Stimulated activated CD8-positive, alpha-beta memory T cell treated with anti-CD3 and anti-CD28 coated beads, Interleukin-7, amount 100 ng/mL, for 4 hours (primary cell): ENCODE data around the gene LIMS3.
"Not testable (repeated sequence)": the region's sequence is repeated elsewhere in the genome, so short reads cannot be mapped to it uniquely, and the experiment has no call there.

ENCODE experiments used
- DNase-seq, 2 donors: peaks; one replicate each; pipeline ENCODE4 v3.0.0-alpha.2; 2020; ENCODE audit warnings: low read depth in 2 of 2

LIMS3 gene, protein sequence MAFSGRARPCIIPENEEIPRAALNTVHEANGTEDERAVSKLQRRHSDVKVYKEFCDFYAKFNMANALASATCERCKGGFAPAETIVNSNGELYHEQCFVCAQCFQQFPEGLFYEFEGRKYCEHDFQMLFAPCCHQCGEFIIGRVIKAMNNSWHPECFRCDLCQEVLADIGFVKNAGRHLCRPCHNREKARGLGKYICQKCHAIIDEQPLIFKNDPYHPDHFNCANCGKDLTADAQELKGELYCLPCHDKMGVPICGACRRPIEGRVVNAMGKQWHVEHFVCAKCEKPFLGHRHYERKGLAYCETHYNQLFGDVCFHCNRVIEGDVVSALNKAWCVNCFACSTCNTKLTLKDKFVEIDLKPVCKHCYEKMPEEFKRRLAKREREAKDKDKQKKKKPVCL

DNA sequence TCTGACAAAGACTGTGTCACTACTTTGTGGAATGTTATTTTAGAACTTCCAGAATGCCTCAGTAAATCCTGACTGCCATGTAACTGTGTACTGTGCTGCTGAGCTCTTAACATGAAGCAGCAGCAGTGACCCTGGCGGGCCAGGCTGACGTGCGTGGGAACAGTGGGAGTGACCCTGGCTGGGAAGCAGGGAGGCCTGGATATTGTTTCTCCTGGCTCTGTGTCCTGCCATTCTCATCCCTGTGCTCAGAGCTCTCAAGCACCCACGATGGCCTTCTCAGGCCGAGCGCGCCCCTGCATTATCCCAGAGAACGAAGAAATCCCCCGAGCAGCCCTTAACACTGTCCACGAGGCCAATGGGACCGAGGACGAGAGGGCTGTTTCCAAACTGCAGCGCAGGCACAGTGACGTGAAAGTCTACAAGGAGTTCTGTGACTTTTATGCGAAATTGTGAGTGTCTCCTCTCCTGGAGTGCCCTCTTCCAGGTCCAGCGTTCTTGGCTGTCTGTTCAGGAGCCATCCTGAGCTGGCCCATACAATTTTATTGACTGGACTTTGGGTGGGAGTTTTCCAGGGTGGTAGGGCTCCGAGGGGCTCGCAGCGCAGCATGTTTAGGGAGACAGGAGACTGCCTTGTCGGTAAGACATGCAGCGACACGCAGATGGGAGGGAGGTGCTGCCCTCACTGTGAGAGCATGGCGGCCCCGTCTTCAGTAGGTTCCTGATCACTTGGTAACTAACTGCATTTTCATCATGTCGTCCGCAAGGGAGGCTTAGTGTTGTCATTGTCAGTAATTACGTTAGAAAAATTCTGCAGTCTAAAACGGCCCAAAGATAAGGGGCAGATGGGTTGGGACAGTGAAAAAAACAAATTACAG lies at the start of gene LIMS3:
TSS of gene LIMS3 (plus strand) at position 227 of the 875 bp plus-strand sequence. CDS start at position 268, 41 bp downstream.
- DNase-seq = not testable (repeated sequence)

DNA sequence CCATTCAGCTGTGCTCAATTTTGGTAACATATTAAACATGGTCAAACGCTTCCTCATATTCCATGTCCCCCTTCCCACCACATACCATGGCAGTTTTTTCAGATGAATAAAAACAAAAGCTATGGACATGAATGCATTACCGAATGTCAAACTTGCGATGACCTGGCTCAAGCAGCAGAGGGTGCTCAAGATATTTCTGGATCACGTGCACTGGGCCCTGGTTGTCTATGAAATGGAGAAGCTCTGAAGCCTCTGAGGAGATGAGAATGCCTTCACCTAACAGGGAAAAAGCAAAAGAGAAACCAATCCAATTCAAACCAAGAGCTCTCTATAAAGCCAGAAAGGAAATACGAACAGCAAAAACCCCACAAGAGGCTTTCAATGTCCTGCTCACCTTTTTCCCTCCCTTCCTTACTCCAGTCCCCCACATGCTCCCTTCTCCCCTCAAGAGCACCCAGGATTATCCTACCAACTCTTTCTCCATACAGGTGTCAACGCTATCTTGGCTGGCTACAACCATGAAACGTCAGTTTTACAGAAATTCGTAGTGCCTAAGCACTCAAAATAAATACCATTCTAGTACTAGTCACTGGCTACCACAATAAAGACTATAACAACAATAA lies 27.2 kb upstream of the LIMS3 start:
- not testable (repeated sequence) for DNase-seq

DNA sequence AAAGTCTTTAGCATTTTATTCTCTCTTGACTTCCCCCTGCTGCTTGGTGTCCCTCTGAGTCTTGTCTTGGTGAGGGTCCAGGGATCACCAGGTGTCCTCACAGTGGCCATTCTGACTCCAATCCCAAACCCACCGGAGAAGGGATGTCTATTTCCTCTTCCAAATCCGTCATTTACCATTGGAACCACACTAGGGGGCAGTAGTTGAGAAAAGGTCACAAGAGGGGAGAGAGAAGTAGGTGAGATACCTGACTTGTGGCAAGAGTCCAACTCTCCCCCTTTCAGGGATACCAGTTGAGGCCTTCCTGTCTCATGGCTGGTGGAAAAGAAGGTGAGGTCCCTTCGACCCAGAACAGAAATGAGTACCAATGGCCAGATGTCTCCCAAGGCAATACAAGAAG lies 21.9 kb upstream of the LIMS3 start:
- not testable (repeated sequence) for DNase-seq

DNA sequence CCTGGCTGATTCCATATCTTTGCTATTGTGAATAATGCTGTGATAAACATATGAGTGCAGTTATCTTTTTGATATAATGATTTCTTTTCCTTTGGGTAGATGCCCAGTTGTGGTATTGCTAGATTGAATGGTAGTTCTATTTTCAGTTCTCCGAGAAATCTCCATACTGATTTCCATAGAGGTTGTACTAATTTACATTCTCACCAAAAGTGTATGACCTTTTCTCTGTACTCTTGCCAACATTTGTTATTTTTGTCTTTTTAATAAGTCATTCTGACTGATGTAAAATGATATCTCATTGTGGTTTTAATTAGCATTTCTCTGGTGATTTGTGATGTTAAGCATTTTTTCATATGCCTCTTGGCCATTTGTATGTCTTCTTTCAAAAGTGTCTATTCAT lies 16.4 kb upstream of the LIMS3 start:
- not testable (repeated sequence) for DNase-seq

DNA sequence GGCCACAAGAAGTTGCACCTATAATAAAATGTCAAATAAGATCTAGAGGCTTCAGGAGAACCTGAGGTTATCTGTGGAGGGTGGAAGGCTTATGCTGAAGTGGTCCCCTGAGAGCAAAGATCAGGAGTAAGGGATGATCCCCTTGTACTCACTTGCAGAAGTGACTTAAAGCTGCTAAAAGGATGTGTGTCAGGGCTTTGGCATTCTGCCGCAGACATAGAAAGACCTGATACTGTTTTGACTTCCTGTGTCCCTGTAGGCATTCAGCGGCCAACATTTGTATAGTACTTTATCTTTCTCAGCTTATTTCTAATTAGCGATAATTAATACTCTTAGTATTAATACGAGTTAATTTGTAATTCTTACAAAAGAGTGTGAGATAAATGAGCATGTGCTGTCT lies 10.1 kb upstream of the LIMS3 start:
- DNase-seq = not testable (repeated sequence)

DNA sequence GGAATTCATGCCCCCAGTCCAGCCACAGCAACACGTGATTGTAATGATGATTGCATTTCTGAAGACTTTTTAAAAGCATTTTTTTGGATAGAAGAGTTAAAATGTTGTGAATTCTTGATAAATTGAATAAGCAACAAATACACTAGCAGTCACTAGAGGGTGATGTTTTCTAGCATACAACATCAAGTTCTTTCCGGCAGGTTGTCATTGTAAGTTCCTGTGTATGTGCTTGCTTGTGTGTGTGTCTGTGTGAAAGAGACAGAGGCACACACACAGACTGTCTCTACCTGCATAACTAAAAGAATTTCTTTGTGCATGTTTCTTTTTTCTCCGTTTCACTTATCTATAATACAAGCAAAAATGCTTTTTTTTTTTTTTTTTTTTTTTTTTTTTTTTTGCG lies 8.6 kb upstream of the LIMS3 start:
- DNase-seq = not testable (repeated sequence)

DNA sequence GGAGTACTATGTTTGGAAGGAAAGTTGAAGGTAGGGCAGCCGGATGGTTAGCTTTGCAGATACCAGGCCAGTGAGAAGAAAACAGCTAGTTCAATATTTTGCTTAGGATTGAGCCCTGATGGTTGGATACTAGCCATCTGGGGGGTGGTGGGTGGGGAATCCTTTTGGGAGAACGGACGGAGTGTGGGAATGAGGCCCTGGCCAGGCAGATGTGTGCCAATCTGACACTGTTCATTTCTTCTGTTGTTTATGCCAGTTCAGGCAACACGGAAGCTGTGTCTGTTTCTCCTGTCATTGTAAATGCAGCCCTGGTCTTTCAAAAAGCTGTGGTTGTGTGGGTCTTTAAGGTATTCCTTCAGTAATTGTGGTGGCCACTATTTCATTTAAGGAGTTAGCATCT lies 7.5 kb upstream of the LIMS3 start:
- DNase-seq = not testable (repeated sequence)

DNA sequence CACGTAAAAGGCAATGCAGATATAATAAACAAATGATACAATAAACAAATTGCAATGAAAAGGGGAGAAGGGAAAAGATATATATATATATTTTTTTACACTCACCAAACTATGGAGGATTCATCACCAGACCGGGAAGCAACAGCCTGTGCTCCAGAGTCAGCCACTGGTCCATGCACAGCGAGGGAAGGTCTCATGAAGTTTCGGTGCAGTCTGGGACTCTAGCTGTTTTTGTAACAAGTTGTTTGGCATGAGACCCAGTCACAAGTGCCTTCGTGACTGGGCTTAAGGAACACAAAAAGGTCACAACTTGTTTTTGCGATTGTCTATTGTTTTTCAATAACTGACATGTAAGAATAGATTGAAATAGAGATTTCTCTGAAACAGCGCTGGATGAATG lies 4.8 kb upstream of the LIMS3 start:
- not testable (repeated sequence) for DNase-seq

DNA sequence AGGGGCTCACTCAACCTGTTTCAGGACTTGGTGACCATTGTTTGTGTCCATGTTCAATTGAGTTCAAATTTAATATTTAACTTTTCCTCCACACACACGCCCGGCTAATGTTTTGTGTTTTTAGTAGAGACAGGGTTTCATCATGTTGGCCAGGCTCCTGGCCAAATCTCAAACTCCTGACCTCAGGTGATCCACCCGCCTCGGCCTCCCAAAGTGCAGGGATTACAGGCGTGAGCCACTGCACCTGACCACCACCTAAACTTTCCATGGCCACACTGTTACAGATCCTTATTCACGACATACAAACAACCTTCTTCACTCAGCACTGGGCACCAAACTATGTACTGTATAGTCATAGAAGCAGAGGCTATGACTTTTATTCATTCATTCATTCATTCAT lies 4.3 kb upstream of the LIMS3 start:
- DNase-seq = not testable (repeated sequence)

DNA sequence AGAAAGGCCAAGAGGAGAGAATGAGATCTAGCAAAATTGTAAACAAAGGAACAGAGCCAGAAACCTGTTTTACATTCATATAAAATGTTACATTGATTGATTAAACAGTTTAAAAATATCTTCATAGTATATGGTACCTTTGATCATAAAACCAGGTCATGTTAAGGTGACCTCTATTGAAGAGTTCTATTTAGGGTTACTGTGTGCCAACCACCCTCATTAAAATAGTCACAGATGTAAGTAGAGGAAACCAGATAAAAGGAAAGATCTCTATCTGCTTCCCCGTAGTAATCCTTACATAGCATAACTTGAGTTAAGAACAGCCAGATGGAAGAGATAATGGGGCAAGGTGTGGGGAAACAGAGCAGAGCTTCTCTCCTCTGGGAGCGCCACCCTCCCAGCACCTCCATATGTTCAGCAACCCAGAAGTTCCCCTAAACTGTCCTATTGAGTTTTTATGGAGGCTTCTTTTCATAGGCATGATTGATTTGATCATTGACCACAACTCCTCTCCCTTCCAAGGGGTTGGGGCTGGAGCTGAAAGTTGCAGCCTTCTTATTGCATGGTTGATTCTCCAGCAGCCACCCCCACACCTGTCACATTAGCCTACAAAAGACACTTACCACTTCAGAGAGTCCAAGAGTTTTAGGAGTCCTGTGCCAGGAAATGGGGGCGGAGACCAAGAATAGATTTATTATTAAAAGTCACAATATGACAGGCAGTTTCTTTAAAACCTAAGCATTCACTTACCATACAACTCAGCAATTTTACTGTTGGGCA lies 3.2 kb upstream of the LIMS3 start:
- DNase-seq = not testable (repeated sequence)

DNA sequence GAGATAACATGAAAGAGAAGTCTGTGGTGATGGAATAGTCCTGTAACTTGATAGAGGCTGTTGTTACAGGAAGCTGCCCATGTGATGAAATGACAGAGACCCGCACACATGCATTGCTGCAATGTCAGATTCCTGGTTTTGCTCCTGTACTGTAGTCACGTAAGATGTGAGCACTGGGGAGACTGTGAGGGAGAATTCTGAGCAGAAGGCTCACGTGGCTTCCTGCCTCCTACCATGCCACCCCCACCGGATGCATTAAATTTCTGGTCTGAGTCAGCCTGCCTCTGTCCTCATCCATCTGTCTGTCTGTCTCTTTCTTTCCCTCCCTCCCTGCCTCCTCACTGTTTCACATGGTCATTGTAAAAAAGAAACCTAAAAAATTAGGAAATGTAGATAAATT lies 2.3 kb upstream of the LIMS3 start:
- not testable (repeated sequence) for DNase-seq

DNA sequence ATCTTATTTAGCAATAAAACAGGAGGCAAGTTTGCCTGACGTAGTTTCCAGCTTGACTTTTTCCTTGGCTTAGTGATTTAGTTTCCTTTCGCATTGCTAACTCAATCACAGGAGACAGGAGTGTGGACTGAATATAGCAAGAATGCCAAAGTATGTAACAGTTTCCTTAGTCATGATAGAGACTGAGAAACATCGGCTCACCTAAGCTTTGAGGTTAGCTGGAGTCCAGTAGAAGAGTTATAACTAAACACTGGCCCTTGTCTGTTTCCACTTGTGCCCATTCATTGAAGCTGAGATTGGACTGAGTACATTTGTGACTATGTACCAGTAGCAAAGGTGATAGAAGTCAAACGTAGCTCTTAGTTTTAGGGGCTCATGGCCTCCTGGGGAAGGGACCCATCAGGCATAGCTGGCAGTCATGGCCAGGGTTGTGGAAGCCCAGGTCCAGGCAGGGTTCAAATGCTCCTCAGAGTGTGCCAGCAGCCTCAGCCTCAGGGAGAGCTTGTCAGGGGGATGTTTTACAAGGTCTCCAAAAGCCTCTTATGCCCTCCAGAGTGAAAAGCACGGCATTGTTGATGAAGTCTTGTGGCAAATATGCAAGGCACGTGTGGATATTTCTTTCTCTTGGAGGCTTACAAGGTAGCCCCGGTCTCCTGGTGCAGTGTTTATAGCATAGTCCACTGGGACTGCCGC lies 573 bp upstream of the LIMS3 start:
- DNase-seq = not testable (repeated sequence)

DNA sequence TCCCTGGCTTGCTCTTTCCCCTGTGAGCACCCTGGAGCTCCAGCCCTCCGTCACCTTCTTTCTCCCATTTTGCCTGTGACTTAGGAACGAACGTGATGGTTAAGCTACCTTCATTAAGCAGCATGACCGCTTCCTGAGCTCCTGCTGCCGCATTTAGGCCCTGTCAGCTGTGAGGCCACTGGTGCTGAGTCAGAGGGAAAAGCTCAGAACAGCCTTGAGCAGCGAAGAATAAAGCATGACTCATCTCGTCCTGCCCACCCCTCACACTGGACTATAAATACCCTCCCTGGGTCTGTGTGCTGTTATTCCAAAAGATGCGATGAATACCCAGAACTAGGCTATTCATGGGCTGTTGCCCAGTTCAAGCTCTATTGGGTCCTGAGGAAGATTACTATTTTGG lies 7.3 kb downstream of the LIMS3 start:
- not testable (repeated sequence) for DNase-seq

DNA sequence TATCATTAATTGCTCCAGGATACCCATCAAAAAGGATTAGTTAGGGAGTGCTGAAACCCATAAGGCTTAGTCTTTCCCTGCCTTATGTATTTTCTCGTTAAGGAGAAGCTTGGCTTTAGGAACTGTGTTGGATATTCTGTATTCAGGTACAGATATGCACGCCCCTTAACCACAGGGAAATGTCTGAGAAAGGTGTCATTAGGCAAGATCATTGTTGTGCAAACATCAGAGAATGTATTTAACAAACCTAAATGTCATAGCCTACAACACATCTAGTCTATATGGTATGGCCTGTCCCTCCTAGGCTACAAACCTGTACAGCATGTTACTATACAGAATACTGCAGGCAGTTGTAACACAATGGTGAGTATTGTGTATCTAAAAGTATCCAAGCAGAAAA lies 10.1 kb downstream of the LIMS3 start:
- not testable (repeated sequence) for DNase-seq

DNA sequence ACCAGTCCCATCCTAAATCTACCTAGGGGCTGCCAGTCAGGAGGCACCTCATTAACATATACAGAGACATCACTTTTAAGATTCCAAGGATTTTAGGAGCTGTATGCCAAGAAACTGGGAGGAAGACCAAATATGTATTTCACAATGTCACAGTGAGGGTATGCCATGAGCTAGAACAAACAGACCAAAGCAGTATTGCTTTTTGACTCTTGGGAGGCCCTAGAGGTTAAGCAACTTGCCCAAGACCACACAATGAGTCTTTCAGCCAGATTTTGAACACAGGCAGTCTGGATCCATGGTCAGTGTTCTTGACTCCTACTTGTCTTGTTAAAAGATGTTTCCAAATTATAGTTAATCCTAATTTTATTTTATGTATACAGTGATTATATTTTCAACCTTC lies 12.3 kb downstream of the LIMS3 start:
- not testable (repeated sequence) for DNase-seq

DNA sequence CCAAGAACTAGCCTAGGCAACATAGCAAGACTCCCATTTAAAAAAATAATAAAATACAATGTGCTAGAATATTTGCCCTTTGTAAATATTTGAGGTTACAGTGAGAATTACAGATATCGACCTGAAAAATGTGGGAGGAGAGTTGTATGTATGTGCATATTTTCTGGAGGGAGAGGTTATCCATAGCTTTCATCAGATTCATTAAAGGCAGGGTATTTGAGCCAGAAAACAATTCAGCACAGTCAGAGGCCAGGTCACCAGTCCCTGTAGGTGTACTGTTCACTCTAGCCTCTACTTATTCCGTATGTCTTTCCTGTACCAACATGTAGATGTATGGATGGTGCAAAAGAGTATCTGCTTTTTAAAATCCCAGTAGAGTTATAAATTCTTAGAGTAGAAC lies 15.4 kb downstream of the LIMS3 start:
- DNase-seq = not testable (repeated sequence)

DNA sequence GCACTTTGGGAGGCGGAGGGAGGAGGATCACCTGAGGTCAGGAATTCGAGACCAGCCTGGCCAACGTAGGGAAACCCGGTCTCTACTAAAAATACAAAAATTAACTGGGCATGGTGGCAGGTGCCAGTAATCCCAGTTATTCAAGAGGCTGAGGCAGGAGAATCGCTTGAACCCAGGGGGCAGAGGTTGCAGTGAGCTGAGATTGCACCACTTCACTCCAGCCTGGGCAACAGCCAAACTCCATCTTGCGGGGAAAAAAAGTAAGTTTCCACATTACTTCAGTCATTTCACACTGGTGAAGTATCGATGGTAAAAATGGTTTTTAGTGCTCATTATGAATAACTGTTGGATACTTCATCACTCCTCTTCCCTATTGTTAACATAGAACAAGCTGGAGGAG lies 16.1 kb downstream of the LIMS3 start:
- not testable (repeated sequence) for DNase-seq

DNA sequence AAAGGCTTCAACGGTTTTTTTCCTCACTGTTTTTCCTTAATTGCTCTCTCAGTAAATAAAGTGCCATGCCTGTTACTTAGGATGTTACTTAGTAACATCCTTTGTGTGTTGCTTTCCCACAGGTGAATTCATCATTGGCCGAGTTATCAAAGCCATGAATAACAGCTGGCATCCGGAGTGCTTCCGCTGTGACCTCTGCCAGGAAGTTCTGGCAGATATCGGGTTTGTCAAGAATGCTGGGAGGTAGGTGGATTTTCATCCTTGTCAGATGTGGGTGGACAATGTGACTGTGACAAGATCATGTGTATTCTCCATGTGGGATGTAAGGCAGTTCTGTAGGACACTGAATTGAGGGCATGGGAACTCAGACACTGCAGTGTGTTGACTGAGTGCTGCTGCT lies 17.3 kb downstream of the LIMS3 start:
- not testable (repeated sequence) for DNase-seq

DNA sequence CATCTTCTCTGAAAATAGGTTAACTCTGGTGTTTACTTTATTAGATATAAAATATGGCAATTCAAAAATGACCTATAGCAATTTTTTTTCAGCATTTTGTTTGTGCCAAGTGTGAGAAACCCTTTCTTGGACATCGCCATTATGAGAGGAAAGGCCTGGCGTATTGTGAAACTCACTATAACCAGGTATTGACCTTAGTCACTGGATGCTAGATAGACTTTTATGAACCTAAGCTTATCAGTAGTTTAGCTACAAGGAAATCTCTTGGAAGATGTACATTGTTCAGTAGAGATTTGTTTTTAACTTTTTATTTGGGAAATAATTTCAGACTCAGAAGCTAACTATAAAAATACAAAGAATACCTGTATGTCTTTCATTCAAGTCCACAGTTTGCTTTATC lies 21.7 kb downstream of the LIMS3 start:
- not testable (repeated sequence) for DNase-seq

DNA sequence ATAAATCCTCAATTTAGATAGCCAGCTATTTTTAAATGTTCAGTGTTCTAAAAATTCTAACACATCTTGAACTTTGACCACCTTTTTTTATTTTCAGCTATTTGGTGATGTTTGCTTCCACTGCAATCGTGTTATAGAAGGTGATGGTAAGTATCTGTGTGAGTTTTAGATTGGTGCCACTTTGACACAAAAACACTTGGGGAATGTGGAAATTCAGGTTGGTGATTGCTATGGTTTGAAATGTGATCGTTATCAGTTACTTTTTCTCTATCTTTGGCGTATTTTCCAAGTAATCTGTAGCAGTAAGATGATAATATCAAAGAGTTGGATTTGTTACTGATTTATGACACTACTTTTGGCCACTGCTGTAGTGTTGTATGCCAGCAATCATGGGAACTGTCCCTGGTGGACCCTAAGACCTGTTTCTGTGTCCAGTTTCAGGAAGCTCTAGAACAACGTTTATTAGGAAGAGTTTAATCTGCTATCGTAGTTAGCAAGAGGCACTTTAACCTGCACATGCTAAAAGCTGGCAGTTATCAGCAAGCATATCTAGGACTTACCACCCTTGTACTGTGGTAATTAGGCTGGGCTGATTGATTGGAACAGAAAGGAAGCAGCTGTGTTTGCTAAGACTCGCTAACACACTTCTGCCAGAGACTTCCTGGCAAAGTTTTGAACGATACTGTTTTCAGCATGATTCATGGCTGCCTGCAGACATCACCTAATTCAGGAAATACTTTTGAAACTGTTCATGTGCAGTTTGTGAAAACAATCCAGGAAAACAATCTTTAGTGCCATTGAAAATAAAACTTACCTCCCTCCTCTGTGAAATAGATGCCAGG lies 23.3 kb downstream of the LIMS3 start:
- not testable (repeated sequence) for DNase-seq
